ENCODE results near the gene AFAP1.

AFAP1 gene

GRCh38 chr4:7861440-7861881 lies 78.2 kb downstream of the AFAP1 start:
- no peak for TF ChIP-seq FOXM1 (IDR thresholded peaks at IDR 0.05; ENCODE audit: borderline replicate concordance, low read depth)
- TF ChIP-seq USF1 (IDR thresholded peaks at IDR 0.05): no peak
- 0 out of 2 replicates have a peak, but pooled peaks have one; percentile 28 for TF ChIP-seq NFIC (IDR thresholded peaks at IDR 0.05)
- TF ChIP-seq EP300 (IDR thresholded peaks at IDR 0.05; ENCODE audit: borderline replicate concordance): peak; percentile 36; the same call in 1 of the 2 replicates
- peak; percentile 63 for TF ChIP-seq TEAD4 (IDR thresholded peaks at IDR 0.05)
- no peak for TF ChIP-seq MAX (IDR thresholded peaks at IDR 0.05)
- peak; percentile 34; the same call in 1 of the 2 replicates for TF ChIP-seq TCF12 (IDR thresholded peaks at IDR 0.05; ENCODE audit: low read depth)

- TF ChIP-seq MAX (IDR thresholded peaks at IDR 0.05): no peak
- no peak for TF ChIP-seq NFIC (IDR thresholded peaks at IDR 0.05)
- no peak for TF ChIP-seq FOXM1 (IDR thresholded peaks at IDR 0.05; ENCODE audit: borderline replicate concordance, low read depth)
- no peak for TF ChIP-seq ZBTB7A (IDR thresholded peaks at IDR 0.05; ENCODE audit: low read depth)
- TF ChIP-seq REST (IDR thresholded peaks at IDR 0.05; ENCODE audit: low read depth): no peak
Observed at GRCh38 chr4:7860600-7861163, 79.0 kb downstream of the AFAP1 start.

GRCh38 chr4:7859326-7859725 lies 80.3 kb downstream of the AFAP1 start:
- TF ChIP-seq NFIC (IDR thresholded peaks at IDR 0.05): peak; percentile 45
- TF ChIP-seq TEAD4 (IDR thresholded peaks at IDR 0.05): no peak

- no peak for TF ChIP-seq TEAD4 (IDR thresholded peaks at IDR 0.05)
- TF ChIP-seq YY1 (IDR thresholded peaks at IDR 0.05; ENCODE audit: low read depth): no peak
- TF ChIP-seq MAX (IDR thresholded peaks at IDR 0.05): no peak
- no peak for TF ChIP-seq USF1 (IDR thresholded peaks at IDR 0.05)
- TF ChIP-seq ZBTB7A (IDR thresholded peaks at IDR 0.05; ENCODE audit: low read depth): no peak
- no peak for TF ChIP-seq RAD21 (IDR thresholded peaks at IDR 0.05; ENCODE audit: low read depth)
- TF ChIP-seq TCF12 (IDR thresholded peaks at IDR 0.05; ENCODE audit: low read depth): no peak
- no peak for TF ChIP-seq NFIC (IDR thresholded peaks at IDR 0.05)
- no peak for TF ChIP-seq REST (IDR thresholded peaks at IDR 0.05; ENCODE audit: low read depth)
- TF ChIP-seq CEBPB (IDR thresholded peaks at IDR 0.05): no peak
- TF ChIP-seq EP300 (IDR thresholded peaks at IDR 0.05; ENCODE audit: borderline replicate concordance): no peak
- no peak for TF ChIP-seq EGR1 (IDR thresholded peaks at IDR 0.05)
- TF ChIP-seq TAF1 (IDR thresholded peaks at IDR 0.05; ENCODE audit: low read depth): no peak
- TF ChIP-seq FOXM1 (IDR thresholded peaks at IDR 0.05; ENCODE audit: borderline replicate concordance, low read depth): no peak
- TF ChIP-seq CREB1 (IDR thresholded peaks at IDR 0.05; ENCODE audit: low read depth): no peak
Observed at GRCh38 chr4:7858498-7858897, 81.2 kb downstream of the AFAP1 start.

GRCh38 chr4:7857993-7858392 lies 81.7 kb downstream of the AFAP1 start:
- no peak for TF ChIP-seq TCF12 (IDR thresholded peaks at IDR 0.05; ENCODE audit: low read depth)
- TF ChIP-seq TEAD4 (IDR thresholded peaks at IDR 0.05): no peak
- TF ChIP-seq USF1 (IDR thresholded peaks at IDR 0.05): no peak
- TF ChIP-seq TAF1 (IDR thresholded peaks at IDR 0.05; ENCODE audit: low read depth): no peak
- TF ChIP-seq CREB1 (IDR thresholded peaks at IDR 0.05; ENCODE audit: low read depth): no peak
- TF ChIP-seq FOXM1 (IDR thresholded peaks at IDR 0.05; ENCODE audit: borderline replicate concordance, low read depth): no peak
- TF ChIP-seq YY1 (IDR thresholded peaks at IDR 0.05; ENCODE audit: low read depth): no peak
- no peak for TF ChIP-seq CEBPB (IDR thresholded peaks at IDR 0.05)
- TF ChIP-seq NFIC (IDR thresholded peaks at IDR 0.05): no peak
- TF ChIP-seq EP300 (IDR thresholded peaks at IDR 0.05; ENCODE audit: borderline replicate concordance): no peak

GRCh38 chr4:7857238-7857701 lies 82.4 kb downstream of the AFAP1 start:
- TF ChIP-seq TAF1 (IDR thresholded peaks at IDR 0.05; ENCODE audit: low read depth): no peak
- TF ChIP-seq CEBPB (IDR thresholded peaks at IDR 0.05): no peak
- TF ChIP-seq NFIC (IDR thresholded peaks at IDR 0.05): no peak
- TF ChIP-seq YY1 (IDR thresholded peaks at IDR 0.05; ENCODE audit: low read depth): no peak
- TF ChIP-seq CREB1 (IDR thresholded peaks at IDR 0.05; ENCODE audit: low read depth): no peak
- no peak for TF ChIP-seq FOXM1 (IDR thresholded peaks at IDR 0.05; ENCODE audit: borderline replicate concordance, low read depth)
- TF ChIP-seq USF1 (IDR thresholded peaks at IDR 0.05): no peak
- no peak for TF ChIP-seq REST (IDR thresholded peaks at IDR 0.05; ENCODE audit: low read depth)
- TF ChIP-seq EP300 (IDR thresholded peaks at IDR 0.05; ENCODE audit: borderline replicate concordance): no peak
